CD14-positive monocyte (primary cell): Measurements from ENCODE around the gene NARF. TPM values are rescaled to one million over a fixed set of nuclear protein-coding genes. Genes with fewer than 3 reads are reported as not detected.

Source experiments
- DNase-seq, 3 donors: peaks; one replicate each; pipeline ENCODE4 v3.0.0-alpha.2; 2011 to 2022
- H2AFZ ChIP-seq: 2 replicates; pipeline ENCODE4 v1.6.0; 2012; ENCODE audit warnings: mild to moderate bottlenecking, low read depth, low read length, inconsistent platforms; ENCODE audit not compliant: insufficient read depth, poor library complexity, severe bottlenecking
- H3K27ac ChIP-seq, 2 donors: 1 replicate in 1 of 2; 2 replicates in 1 of 2; pipeline ENCODE4 v1.5.1; 2012 to 2013; ENCODE audit warnings: low read length in 2 of 2, control low read depth in 1 of 2, inconsistent platforms in 1 of 2, low read depth in 1 of 2, mild to moderate bottlenecking in 1 of 2
- H3K27me3 ChIP-seq, 2 donors: one replicate each; pipeline versions ENCODE4 v1.6.0 to v1.6.1; 2011 to 2013; ENCODE audit warnings: low read length in 2 of 2; ENCODE audit not compliant: control insufficient read depth in 2 of 2, insufficient read depth in 2 of 2
- H3K36me3 ChIP-seq, 2 donors: replicated peaks in 1 of 2; 1 replicate in 1 of 2; 2 replicates in 1 of 2; pipeline versions ENCODE4 v1.5.1 to v1.6.1; 2012 to 2013; ENCODE audit warnings: low read length in 2 of 2, control low read depth in 1 of 2, inconsistent platforms in 1 of 2, mild to moderate bottlenecking in 1 of 2; ENCODE audit not compliant: insufficient read depth in 2 of 2, control insufficient read depth in 1 of 2
- H3K4me1 ChIP-seq, 2 donors: 1 replicate in 1 of 2; 2 replicates in 1 of 2; pipeline versions ENCODE4 v1.5.1 to v1.6.1; 2012 to 2013; ENCODE audit warnings: low read length in 2 of 2, control low read depth in 1 of 2, inconsistent platforms in 1 of 2, mild to moderate bottlenecking in 1 of 2, moderate library complexity in 1 of 2; ENCODE audit not compliant: insufficient read depth in 2 of 2, control insufficient read depth in 1 of 2
- H3K4me2 ChIP-seq: replicated peaks from 2 replicates; pipeline ENCODE3; 2012; ENCODE audit warnings: low read length, moderate library complexity, mild to moderate bottlenecking; ENCODE audit not compliant: poor library complexity, severe bottlenecking; ENCODE audit errors: extremely low read depth
- H3K4me3 ChIP-seq, 3 experiments: fragments of 200-600 bp in 1 of 3; sonication (generic) in 1 of 3; replicated peaks in 1 of 3; 1 replicate in 2 of 3; 2 replicates in 1 of 3; pipeline ENCODE4 v1.5.1; 2011 to 2013; ENCODE audit warnings: low read length in 3 of 3, mild to moderate bottlenecking in 3 of 3, control low read depth in 2 of 3, low read depth in 2 of 3, inconsistent platforms in 1 of 3, moderate library complexity in 1 of 3
- H3K79me2 ChIP-seq: 2 replicates; pipeline ENCODE4 v1.6.0; 2012; ENCODE audit warnings: mild to moderate bottlenecking, control low read depth, inconsistent platforms, low read length, moderate library complexity; ENCODE audit not compliant: insufficient read depth
- H3K9ac ChIP-seq: 2 replicates; pipeline ENCODE4 v1.6.0; 2017; ENCODE audit warnings: low read length, mild to moderate bottlenecking; ENCODE audit not compliant: insufficient read depth, poor library complexity, severe bottlenecking
- H3K9me3 ChIP-seq, 2 donors: replicated peaks in 1 of 2; 1 replicate in 1 of 2; 2 replicates in 1 of 2; pipeline versions ENCODE4 v1.5.1 to v1.6.1; 2012 to 2013; ENCODE audit warnings: low read length in 2 of 2, control low read depth in 1 of 2; ENCODE audit not compliant: control insufficient read depth in 1 of 2, insufficient read depth in 1 of 2
- H4K20me1 ChIP-seq: 2 replicates; pipeline ENCODE4 v1.6.0; 2012; ENCODE audit warnings: mild to moderate bottlenecking, low read length, control low read depth, moderate library complexity; ENCODE audit not compliant: insufficient read depth
- H3K27ac Mint-ChIP-seq, 7 donors: one replicate each; pipeline ENCODE4 v1.8.0; 2020; ENCODE audit warnings: mild to moderate bottlenecking in 7 of 7, mixed read lengths in 7 of 7, moderate library complexity in 6 of 7, inconsistent platforms in 2 of 7
- H3K27me3 Mint-ChIP-seq, 3 donors: one replicate each; pipeline ENCODE4 v1.8.0; 2021 to 2022; ENCODE audit warnings: low read depth in 3 of 3, mild to moderate bottlenecking in 3 of 3, mixed read lengths in 3 of 3, moderate library complexity in 3 of 3, inconsistent platforms in 1 of 3
- H3K36me3 Mint-ChIP-seq, 2 donors: one replicate each; pipeline ENCODE4 v1.8.0; 2020; ENCODE audit warnings: mixed read lengths in 2 of 2, inconsistent platforms in 1 of 2, mild to moderate bottlenecking in 1 of 2
- H3K4me1 Mint-ChIP-seq: one replicate; pipeline ENCODE4 v1.8.0; 2020; ENCODE audit warnings: mild to moderate bottlenecking, mixed read lengths
- H3K4me3 Mint-ChIP-seq, 2 donors: one replicate each; pipeline ENCODE4 v1.8.0; 2020; ENCODE audit warnings: mild to moderate bottlenecking in 2 of 2, mixed read lengths in 2 of 2, moderate library complexity in 1 of 2
- H3K9me3 Mint-ChIP-seq, 7 donors: one replicate each; pipeline ENCODE4 v1.8.0; 2020 to 2022; ENCODE audit warnings: mixed read lengths in 7 of 7, mild to moderate bottlenecking in 6 of 7, moderate library complexity in 6 of 7, inconsistent platforms in 2 of 7
- CTCF ChIP-seq: fragments of 200-600 bp; IDR thresholded peaks from one replicate; pipeline ENCODE4 v1.8.0; 2022; ENCODE audit warnings: antibody characterized with exemption, mild to moderate bottlenecking
- WGBS: methylation state at CpG from one replicate; pipeline ENCODE4 v1.1.5; 2013; ENCODE audit warnings: missing lambda C conversion rate; ENCODE audit not compliant: insufficient coverage; 5-methylcytosine and 5-hydroxymethylcytosine counted together
- intact Hi-C, 2 donors: fragments of 100-400 bp; cut with micrococcal nuclease; formaldehyde crosslinking; loops; one replicate each; pipeline versions ENCODE4 v1.15.0 to v1.15.1; 2023
- polyA plus RNA-seq, 3 donors: library from polyadenylated mRNA; depleted of rRNA in 1 of 3; unstranded in 2 of 3; stranded (reverse) in 1 of 3; fragments of 300-500 nt in 2 of 3; fragments of >200 nt in 1 of 3; fragmentation: Illumina TruSeq in 2 of 3; gene quantifications; 1 replicate in 2 of 3; 2 replicates in 1 of 3; pipeline ENCODE4 v1.2.3, GENCODE V29; 2012 to 2021

The NARF gene
- polyA plus RNA-seq, 3 donors, result 91.2 to 101 (median 100) TPM

GRCh38 chr17:82444941-82445521, 13.5 kb upstream of the NARF start:
- H3K27me3 Mint-ChIP-seq, result peaks cover 0 to 1% (median 0%) of the 10 kb centered on the region in 3 donors
- DNase-seq, result no peak
- Histone ChIP-seq H3K4me2 (no peak overlapping the region), H3K9ac (no peak overlapping the region), H2AFZ (no peak overlapping the region), H3K36me3 (peaks cover 54 to 61% of the 10 kb centered on the region in 2 donors), H3K9me3 (no peaks in the 10 kb centered on the region), H3K27ac (peak overlapping the region in 1 of 2 donors; percentile 45), H4K20me1 (peaks cover 97% of the 10 kb centered on the region), H3K4me1 (peaks cover 38 to 45% of the 10 kb centered on the region in 2 donors), H3K79me2 (peaks cover 63% of the 10 kb centered on the region), H3K27me3 (no peaks in the 10 kb centered on the region), H3K4me3 (no peak overlapping the region)
- H3K9me3 Mint-ChIP-seq, result no peaks in the 10 kb centered on the region
- 42% methylated on average over 19 of the region's 19 CpGs for WGBS
- H3K36me3 Mint-ChIP-seq, result peaks cover 29 to 61% of the 10 kb centered on the region in 2 donors
- no peak overlapping the region for H3K27ac Mint-ChIP-seq
- no peak for TF ChIP-seq CTCF
- intact Hi-C loops, result no loop called here
- H3K4me1 Mint-ChIP-seq, result peaks cover 31% of the 10 kb centered on the region
- H3K4me3 Mint-ChIP-seq, result no peak overlapping the region

GRCh38 chr17:82445542-82445941, 13.0 kb upstream of the NARF start:
- no peak for DNase-seq
- Histone ChIP-seq H3K4me1 (peaks cover 33 to 40% of the 10 kb centered on the region in 2 donors), H2AFZ (no peak overlapping the region), H3K4me2 (no peak overlapping the region), H3K27ac (peak overlapping the region in 1 of 2 donors; percentile 45), H4K20me1 (peaks cover 96% of the 10 kb centered on the region), H3K36me3 (peaks cover 54 to 61% of the 10 kb centered on the region in 2 donors), H3K9me3 (no peaks in the 10 kb centered on the region), H3K27me3 (no peaks in the 10 kb centered on the region), H3K79me2 (peaks cover 68% of the 10 kb centered on the region), H3K4me3 (no peak overlapping the region), H3K9ac (no peak overlapping the region)
- Mint-ChIP-seq H3K27ac (peak overlapping the region in 2 of 7 donors; percentile 8 to 50), H3K36me3 (peaks cover 29 to 61% of the 10 kb centered on the region in 2 donors), H3K4me1 (peaks cover 26% of the 10 kb centered on the region), H3K4me3 (no peak overlapping the region), H3K9me3 (no peaks in the 10 kb centered on the region), H3K27me3 (peaks cover 0 to 1% (median 0%) of the 10 kb centered on the region in 3 donors)
- intact Hi-C loops, result no loop called here
- WGBS, result 64% methylated on average over 13 of the region's 13 CpGs
- TF ChIP-seq CTCF, result no peak
